Inflammatory macrophage treated with lipopolysaccharide for 1 hour (primary cell): ENCODE data around the gene ABCA2.
"Not testable (repeated sequence)": the region's sequence is repeated elsewhere in the genome, so short reads cannot be mapped to it uniquely, and the experiment has no call there.

Experiments
- DNase-seq, 2 donors: peaks; one replicate each; pipeline ENCODE4 v3.0.0-alpha.2; 2020 to 2022

Gene ABCA2

DNA sequence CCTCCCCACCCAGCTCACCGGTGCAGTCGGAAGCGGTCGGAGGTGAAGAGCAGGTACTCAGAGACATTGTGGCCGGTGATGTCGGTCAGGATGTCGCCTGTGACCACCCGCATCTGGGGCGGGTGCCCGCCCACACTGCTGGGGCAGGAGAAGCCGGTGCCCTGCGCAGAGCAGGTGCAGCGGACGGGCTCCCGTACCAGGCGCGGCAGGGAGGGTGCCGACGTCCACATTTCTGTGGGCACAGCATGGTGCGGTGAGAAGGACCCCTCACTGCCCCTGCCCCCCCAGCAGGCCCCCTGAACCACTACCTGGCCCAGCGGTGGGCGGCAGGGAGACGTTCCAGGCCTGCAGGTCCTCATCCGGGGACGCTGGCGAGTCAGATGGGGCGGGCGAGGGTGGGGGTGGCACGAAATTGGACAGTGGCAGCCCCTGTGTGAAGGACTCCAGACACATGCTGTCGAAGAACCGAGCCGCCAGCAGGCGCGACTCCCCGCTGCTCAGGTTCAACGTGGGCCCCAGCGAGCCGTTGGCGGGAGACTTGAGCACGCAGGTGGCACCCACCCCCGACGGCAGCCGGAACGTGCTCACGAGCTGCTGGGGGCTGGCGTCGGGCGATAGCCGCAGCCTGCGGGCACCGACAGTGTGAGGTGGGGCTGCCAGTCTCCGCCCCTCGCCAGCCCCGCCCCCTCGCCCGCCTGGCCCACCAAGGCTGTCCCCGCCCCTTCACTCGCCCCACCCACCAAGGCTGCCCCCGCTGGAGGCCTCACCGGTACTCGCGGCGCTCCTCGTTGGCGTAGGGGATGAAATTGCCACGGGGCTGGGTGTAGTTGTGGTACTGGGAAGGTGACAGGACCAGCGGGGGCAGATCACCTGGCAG, 15.1 kb downstream of the ABCA2 start:
- no peak for DNase-seq

DNA sequence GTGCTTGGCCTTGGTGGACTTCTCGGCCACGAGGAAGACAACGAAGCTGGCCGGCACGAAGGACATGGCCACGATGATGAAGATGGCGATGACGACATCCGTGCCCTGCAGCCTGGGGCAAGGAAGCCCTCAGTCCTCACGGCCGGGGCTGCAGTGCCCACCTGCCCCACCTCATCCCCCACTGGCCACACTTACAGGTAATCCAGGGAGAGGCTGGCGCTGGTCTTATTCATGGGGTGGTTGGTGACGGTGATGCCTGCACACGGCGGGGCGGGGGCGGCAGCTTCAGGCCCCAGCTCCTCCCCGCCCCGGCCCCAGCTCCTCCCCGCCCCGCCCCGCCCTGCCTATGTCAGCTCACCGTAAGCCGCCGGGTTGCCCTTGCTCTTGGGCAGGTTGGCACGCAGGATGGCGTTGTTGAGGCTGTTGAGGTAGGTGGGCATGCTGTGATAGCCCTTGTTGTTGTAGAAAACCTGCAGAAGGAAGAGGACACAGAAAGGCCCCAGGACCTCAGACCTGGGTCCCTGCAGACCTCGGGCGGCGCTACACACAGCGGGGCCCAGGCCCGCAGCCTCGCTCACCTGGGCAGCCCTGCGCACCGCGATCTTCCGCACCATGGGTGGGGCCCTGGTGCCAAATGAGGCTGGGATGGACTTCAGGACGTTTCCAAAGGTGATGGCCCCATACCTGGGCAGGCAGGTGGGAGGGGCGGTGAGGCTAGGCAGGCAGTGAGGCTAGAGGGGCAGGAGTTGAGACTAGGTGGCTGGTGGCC, 15.9 kb downstream of the ABCA2 start:
- no peak for DNase-seq

DNA sequence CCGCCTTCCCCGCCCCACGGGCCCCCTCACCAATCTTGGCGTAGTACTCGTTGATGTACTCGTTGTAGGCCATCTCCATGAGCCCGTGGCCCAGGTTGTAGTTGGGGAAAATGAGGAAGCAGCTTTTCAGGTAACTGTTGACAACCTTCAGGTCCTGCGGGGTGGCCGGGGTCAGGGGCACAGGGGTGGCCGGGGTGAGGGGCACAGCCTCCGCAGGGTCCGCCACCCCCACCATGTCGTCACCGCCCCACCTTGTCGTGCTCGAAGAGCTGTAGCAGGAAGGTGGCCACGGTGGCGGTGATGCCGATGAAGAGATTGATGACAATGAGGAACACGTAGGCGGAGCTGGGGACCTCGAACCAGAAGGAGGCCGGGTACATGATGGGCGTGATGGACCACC, 16.9 kb downstream of the ABCA2 start:
- DNase-seq = no peak

DNA sequence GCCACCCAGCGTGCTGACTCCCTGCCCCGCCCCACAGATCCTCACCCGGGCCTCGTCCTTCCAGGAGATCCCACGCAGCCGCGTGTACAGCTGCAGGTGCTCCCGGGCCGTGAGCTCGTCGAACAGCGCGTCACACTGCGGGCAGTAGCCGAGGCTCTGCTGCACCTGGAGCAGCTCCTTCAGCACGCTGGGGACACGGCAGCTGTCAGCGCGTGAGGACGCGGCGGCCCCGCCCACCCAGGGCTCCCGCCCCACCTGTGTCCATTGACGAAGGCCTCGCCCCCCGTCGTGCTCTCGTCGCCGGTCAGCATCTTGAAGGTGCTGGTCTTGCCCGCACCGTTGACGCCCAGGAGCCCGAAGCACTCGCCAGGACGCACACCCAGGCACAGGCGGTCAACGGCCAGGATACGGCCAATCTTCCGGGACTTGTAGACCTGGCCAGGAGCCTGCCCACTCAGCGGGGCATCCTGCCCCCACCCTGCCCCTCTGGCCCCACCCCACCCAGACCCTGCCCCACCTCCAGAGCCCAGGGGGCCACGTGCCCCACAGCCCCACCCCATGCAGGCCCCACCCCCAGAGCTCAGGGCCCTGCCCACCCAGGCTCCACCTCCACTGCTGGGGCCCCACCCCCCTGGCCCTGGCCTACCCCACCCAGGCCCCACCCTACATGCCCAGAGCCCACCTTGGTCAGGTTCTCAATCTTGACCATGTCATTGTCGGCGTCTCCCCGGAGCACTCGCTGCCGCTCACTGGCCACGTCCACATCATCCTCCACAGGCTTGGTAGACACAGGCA, 17.9 kb downstream of the ABCA2 start:
- DNase-seq = no peak

DNA sequence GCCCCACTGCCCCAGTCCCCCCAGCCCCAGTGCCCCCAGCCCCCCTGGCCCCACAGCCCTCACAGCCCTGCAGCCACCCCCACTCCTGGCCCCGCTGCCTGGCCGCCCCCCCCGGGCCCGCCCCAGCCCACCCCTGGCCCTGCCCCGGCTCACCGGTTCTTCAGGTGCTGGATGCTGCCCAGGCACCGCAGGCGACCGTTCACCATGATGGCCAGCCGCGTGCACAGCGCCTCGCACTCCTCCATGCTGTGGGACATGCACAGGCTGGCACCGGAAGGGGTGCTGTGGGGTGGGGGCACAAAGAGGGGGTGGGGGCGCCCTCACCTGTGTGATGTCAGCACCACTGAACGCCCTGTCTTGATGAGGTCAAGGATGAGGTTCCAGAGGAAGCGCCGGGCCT, 18.8 kb downstream of the ABCA2 start:
- DNase-seq = no peak

DNA sequence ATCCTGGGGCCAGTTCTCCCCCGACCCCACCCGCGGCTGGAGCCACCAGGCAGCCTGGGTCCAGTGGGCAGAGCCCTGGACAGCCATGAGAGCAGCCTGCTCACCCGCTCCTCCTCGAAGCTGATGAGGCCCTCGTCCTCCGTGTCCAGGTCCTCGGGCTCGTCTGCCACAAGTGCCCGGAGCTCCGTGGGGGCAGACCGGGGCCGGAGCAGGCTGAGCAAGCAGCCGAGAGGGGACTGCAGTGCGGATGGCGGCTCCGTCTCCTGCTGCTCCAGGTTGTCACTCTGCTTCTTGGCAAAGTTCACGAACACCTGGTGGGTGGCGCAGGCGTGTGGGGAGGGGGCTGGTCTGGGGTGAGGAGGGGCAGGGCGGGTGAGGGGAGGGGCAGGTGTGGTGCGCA, 19.7 kb downstream of the ABCA2 start:
- no peak for DNase-seq

DNA sequence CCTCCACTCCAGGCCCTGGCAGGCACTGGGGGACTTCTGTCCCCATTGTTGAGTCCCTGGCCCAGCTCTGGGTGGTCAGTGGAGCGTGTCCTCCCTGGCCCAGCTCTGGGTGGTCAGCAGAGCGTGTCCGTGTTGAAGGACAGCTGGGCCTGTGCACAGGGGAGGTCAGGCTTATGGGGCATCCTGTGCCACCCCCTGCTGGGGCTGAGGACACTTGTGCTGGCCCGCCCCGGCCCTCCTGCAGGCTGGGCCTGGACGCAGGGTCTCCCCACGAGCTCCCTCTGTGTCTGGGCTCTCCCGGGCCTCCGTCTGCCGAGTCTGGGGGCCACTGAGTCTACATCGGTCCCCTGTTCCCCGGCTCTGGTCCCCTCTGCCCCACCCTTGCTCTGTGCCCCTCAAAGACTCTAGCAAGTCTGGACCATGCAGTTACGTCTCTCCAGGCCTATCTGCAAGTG, 20.2 kb downstream of the ABCA2 start:
- DNase-seq = no peak

DNA sequence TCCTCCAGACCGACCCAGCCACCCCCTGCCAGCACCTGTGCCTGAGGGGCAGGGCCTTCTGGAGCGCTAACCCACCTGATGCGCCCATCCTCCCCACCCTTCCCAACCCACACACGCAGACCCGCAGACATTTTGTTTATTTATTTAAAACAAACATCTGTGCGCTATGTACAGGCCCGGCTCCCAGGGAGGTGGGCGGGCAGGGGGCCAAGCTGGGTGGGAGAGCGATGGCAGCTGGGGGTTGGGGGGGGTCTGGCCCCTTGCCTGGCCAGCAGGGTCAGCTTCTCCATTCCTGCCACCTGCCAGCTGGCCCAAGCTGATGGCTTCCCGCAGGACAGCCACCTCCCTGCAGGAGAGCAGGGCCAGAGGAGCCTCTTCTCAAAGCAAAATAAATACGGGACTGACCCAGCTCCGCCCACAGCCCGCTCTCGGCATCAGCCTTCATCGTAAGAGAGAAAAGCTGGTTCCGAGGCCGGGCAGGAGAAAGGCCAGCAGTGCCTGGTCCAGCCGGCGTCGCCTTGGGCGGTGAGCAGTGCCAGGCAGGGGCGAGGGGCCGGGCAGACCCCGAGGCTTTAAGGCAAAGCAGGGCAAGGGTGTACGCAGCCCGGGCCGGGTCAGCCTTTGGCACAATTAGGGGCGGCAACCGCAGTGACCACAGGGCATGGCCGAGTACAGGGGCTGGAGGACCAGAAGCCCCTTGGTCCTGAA, 20.8 kb downstream of the ABCA2 start:
- DNase-seq = no peak

DNA sequence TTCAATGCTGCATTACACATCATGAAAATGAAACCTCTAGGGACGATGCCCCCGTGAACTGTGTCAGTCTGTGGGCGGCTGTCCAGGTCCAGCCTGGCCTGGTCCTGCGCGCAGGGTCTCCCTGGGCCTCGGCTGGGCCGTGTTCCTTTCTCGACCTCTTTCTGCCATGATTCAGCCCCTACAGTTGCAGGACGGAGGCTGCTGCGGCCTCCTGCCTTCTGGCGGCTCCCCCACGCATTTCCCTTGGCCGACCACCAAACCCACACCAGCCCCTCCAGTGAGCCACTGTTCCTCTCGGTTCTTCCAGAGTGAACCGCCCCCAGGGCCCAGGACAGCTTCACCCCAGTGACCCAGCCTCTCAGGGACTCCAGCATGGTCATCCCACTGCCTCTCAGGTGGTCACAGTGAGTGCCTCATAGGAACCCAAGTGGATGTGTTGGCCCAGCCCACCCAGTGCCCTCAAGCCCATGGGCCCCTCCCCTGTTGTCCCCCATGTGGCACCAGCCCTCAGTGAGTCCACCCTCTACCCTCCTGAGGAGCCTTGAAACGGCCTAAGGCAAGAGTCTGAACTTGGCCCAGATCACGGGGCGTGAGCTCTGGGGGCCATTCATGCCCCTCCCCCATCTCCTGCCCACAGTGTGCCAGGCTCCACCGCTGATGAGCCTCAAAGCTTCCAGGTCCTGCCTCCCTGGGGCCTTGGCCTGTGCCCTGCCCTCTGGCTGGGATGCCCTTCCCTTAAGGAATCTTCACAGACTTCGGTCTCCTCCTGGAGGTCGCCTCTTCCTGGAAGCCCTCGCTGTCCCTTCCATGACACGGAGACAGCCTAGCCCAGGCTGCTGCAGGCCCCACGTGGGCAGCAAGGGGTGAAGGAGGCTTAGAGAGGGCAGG, 21.7 kb downstream of the ABCA2 start:
- no peak for DNase-seq

DNA sequence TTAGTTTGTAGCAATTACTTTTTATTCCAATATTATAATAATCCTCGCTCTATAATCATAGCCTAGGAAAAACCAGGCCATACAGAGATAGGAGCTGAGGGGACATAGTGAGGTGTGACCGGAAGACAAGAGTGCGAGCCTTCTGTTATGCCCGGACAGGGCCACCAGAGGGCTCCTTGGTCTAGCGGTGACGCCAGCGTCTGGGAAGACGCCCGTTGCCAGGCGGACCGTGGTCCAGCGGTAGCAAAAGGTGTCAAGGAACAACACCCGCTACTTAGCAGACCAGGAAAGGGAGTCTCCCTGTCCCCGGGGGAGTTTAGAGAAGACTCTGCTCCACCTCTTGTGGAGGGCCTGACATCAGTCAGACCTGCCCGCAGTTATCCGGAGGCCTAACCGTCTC, 23.8 kb downstream of the ABCA2 start:
- DNase-seq = not testable (repeated sequence)

DNA sequence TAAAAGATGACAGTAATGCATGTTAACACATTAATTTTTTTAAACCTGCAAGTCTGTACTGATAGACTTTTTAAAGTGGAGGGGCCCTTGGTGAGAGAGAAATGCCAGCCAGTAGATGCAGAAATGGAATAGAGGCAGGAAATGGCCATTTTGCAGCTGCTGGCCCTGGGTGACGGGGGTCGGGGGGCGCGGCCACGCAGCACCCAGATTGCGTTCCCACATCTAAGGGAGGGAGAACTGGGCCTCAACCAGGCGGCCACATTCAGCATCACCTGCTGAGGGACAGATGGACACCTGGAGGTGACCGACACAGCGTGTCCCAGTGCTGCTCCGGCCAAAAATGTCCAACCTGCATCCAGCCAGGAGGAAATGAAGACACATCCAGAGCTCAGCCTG, 25.4 kb downstream of the ABCA2 start:
- no peak for DNase-seq

DNA sequence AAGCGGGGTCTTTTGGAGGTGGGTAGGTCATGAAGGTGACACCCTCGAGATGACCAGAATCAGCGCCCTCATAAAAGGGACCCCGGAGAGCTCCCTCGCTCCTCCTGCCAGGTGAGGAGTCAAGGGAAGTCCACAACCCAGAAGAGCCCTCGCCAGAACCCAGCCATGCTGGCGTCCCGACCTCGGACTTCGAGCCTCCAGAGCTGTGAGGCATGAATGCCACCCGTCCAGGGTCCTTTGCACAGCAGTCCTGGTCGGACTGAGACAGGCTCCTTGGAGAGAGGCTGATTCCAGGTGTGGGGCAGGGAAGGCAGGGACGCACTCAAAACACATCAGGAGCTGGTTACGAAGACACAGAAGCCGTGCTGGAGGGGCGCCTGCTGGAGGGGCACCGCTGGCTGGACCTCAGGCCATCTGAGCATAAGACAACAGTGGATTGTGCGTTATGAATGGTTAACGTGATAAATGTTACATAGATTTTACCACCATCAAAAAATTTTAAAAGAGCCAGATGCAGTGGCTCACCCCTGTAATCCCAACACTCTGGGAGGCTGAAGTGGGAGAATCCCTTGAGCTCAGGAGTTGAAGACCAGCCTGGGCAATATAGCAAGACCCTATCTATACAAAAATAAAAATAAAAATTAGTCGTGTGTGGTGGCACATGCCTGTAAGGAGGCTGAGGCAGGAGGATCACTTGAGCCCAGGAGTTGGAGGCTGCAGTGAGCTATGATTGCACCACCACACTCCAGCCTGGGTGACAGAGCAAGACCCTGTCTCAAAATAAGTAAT, 26.0 kb downstream of the ABCA2 start:
- no peak for DNase-seq

DNA sequence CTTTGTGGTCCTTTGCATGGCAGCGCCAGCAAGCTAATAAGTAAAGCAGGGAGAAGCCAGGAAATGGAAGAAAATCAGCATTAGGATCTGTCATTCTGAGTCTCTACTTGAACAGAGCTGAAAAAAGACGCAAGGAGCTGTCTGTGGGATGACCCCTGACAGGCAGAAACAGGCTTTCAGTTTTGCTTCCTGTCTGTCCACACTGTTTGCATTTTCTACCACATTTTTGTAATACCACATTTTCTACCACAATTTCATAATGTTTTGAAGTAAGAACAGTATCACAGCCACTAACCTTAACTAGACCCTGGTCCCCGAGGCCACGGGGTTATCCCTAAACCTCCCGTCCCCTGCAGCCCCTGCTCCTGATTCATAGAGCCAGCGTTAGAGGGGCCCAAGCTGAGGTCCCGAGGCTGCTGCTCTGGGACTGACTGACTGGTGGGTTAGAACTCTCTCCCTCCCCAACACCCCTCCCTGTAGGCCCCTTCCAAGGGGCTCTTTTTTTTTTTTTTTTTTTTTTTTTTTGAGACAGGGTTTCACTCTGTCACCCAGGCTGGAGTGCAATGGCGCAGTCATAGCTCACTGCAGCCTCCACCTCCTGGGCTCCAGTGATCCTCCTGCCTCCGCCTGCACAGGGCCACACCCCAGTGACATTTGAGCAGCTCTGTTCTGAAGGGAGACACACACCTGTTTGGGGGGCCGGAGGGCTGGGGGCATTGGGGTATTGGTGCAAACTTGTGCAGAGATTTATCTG, 27.7 kb downstream of the ABCA2 start:
- peak; percentile 74 to 87 for DNase-seq

DNA sequence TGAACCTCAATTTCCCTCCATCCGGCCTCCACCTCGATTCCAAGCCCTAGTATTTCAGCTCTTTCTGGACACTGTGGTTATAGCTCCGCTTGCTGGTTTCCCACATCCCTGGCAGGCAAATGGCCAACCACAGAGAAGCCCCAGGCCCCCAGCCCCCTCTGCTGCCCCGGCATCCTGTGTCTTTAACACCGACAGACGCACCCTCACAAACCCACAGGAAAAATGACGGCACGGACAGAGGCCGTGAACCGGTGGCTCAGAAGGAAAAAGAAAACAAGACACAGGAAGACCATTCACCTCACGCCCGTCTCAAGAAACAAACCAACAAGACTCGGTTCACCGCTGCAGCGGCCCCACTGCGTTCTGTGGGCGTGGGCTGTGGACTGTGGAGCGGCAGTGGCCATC, 30.2 kb downstream of the ABCA2 start:
- no peak for DNase-seq

DNA sequence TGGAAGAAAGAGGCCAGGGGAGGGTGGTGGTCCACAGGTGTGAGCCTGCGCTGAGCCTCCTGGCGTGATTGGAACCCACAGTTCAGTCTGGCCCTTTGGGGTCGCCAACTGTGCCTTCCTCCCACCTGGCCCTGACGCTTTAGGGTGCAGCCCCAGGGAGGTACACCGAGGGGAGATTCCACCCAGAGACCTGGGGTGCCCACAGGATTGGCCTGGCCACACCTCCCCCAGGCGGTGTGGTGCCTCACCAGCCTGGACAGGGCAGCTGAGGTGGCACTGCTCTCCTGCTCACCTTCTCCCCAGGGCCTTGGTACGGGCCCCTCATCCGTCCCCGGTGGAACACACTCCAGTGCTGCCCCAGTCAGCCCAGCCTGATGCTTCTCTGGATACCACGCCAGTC, 30.7 kb downstream of the ABCA2 start:
- no peak for DNase-seq

DNA sequence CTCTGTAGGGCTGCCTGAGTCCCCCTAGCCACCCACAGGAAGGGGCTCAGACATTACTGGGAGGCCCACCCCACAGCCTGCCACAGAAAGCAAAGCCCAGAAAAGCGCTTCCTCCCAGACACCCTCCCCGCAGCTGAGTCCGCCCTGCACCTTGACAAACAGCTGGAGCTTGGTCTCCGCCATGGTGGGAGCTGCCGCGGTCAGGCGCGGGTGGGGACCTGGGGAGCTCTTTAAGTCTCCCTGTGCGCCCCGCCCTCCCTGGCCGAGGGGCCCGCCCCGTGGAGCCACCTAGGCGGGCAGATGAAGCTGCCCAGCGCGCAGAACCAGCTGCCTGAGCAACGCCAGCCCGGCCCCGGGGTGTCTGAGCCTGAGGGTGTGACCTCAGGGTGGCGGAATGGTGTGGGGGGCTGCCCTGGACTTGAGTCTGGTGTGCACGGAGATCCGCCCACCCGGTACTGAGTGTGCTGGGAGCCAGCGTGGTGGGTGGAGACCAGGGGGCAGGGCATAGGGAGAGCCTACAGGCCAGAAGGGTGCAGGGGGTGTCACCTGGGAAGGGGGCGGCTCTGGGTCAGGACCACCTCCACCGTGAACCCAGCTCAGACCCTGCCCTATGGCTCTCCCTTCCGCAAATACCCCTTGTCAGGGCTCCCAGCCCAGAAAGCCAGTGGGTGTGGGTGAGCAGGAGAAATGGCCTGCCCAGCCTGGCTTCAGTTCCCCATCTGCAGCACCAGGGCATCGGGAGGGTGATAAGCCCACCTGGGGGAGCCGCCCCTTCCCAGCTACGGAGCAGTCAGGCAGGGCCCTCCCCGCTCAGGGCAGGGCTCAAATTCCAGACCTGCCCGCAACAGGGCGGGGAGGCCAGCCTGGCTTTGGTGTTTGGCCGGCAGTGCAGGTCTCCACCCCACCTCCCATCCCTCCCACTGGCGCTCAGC, 31.4 kb downstream of the ABCA2 start, which contains the start of gene CLIC3:
CLIC3 (minus strand) TSS at position 208 of the 932 bp plus-strand sequence; CDS start at position 183, 25 bp downstream.
- DNase-seq = peak in 1 of 2 donors; percentile 21

DNA sequence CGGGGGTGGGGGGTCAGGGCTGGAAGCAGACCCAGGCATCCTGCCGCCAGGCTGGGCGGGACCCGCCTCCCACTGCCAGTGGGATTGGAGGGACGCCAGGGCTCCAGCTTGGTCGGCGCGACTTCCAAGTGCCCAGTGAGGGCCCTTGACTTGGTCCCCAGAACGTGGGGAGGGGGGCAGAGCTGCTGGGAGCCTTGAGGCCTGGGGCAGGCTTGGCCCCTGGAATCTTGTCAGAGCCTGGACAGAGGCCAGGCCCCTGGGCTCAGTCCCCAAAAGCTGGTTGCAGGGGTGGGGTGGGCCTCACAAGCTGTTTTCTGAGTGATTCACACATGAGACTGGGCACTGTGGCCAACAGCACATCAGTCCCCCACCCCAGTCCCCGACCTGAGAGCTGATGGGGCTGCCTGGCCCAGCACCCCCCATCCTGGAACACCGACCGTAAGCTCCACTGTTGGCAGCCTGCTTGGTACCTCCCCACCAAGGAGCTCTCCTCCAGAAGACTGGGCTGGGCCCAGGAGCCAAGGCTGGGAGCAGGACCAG, 32.2 kb downstream of the ABCA2 start:
- no peak for DNase-seq

DNA sequence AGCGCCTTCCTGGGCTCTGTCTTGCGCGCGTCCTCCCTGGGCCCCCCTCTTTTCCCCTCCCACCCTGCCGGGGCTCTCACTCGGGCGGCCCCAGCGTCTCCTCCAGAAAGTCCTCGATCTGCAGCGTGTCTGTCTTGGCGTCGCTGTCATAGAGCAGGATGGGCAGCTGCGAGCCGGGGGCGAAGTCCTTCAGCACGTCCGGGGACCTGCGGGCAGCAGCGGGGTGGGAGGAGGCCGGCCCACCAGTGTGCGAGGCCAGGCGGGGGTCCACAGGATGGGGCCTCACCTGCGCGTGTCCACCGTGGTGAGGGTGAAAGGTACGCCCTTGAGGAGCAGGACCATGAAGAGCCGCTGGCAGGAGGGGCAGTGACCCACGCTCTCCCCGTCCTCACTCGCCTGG, 32.7 kb downstream of the ABCA2 start:
- DNase-seq = no peak
